Measurements from ENCODE around the gene SAE1.
A peak's percentile ranks its signal among the peaks of the same experiment; 100 is the strongest.

Gene SAE1

DNA sequence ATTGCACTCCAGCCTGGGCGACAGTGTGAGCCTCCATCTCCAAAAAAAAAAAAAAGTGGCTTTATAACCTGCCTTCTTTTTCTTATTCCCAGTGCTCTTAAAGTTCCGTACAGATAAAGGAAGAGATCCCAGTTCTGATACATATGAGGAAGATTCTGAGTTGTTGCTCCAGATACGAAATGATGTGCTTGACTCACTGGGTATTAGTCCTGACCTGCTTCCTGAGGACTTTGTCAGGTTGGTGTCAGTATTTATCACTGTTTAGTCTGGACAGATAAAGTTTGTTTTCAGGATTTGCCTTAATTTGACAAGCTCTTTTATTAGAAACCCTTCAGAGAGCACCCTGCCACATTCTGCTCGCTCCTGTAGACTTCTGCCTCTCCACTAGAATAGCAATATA, 66.5 kb downstream of the SAE1 start:
- Histone ChIP-seq H3K27ac (ENCODE audit: insufficient read depth in 1 of 2, low read depth in 1 of 2, low read length in 2 of 2, poor library complexity in 1 of 2, severe bottlenecking in 2 of 2) (no peak overlapping the region), H3K36me3 (ENCODE audit: control insufficient read depth in 4 of 4, insufficient read depth in 4 of 4, low read length in 3 of 4) (peaks cover 8 to 45% (median 17%) of the 10 kb centered on the region in 4 experiments), H3K4me1 (ENCODE audit: control extremely low read depth in 1 of 4, control insufficient read depth in 4 of 4, insufficient read depth in 4 of 4, low read length in 3 of 4) (no peaks in the 10 kb centered on the region), H3K4me3 (ENCODE audit: control insufficient read depth in 1 of 7, extremely low read depth in 1 of 7, insufficient read depth in 4 of 7, low read depth in 2 of 7, low read length in 6 of 7) (no peak overlapping the region), H3K27me3 (replicated peaks in 2 of 5; ENCODE audit: control insufficient read depth in 4 of 5, insufficient read depth in 5 of 5, low read length in 4 of 5) (no peaks in the 10 kb centered on the region), H3K9me3 (ENCODE audit: control extremely low read depth in 1 of 5, control insufficient read depth in 4 of 5, insufficient read depth in 2 of 5, low read depth in 1 of 5, low read length in 4 of 5) (no peaks in the 10 kb centered on the region)
- WGBS (ENCODE audit: insufficient coverage) = 73% methylated on average over 2 of the region's 4 CpGs
- POLR2A ChIA-PET = interaction anchor here (0.6 kb wide), 1 partner anchor 48 kb away, joined by 5 read pairs; no protein-coding TSS in a partner anchor
- DNase-seq = no peak
- CTCF ChIA-PET = interaction anchor here (1.0 to 1.5 kb wide), 3 partner anchors 14 to 88 kb away, joined by 3 to 4 read pairs (median 3); no protein-coding TSS in a partner anchor

DNA sequence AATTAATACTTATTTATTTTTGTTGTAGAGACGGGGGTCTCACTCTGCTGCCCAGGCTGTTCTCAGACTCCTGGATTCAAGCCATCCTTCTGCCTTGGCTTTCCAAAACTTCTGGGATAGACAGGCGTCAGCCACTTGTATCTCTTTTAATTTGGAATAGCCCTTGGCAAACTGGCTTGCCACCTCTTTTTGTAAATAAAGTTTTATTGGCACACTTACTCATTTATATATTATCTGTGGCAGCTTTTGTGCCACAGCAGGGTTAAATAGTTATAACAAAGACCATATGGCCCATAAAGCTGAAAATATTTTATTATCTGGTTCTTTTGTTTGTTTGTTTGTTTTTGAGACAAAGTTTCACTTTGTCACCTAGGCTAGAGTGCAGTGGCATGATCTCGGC, 69.9 kb downstream of the SAE1 start:
- H3K27ac ChIP-seq (ENCODE audit: insufficient read depth in 1 of 2, low read depth in 1 of 2, low read length in 2 of 2, poor library complexity in 1 of 2, severe bottlenecking in 2 of 2) = no peak overlapping the region
- no CpG with 5 or more reads among the region's 3 CpGs for WGBS (ENCODE audit: insufficient coverage)
- DNase-seq = no peak
- POLR2A ChIA-PET = no interaction called here
- H3K4me1 ChIP-seq (ENCODE audit: control extremely low read depth in 1 of 4, control insufficient read depth in 4 of 4, insufficient read depth in 4 of 4, low read length in 3 of 4) = no peaks in the 10 kb centered on the region
- no peak overlapping the region for H3K4me3 ChIP-seq (ENCODE audit: control insufficient read depth in 1 of 7, extremely low read depth in 1 of 7, insufficient read depth in 4 of 7, low read depth in 2 of 7, low read length in 6 of 7)
- peaks cover 8 to 65% (median 26%) of the 10 kb centered on the region in 4 experiments for H3K36me3 ChIP-seq (ENCODE audit: control insufficient read depth in 4 of 4, insufficient read depth in 4 of 4, low read length in 3 of 4)
- CTCF ChIA-PET = interaction anchor here (0.6 to 4.9 kb wide), 3 partner anchors 11 to 44 kb away, joined by 5 to 31 read pairs (median 6); no protein-coding TSS in a partner anchor
- H3K9me3 ChIP-seq (ENCODE audit: control extremely low read depth in 1 of 5, control insufficient read depth in 4 of 5, insufficient read depth in 2 of 5, low read depth in 1 of 5, low read length in 4 of 5) = no peaks in the 10 kb centered on the region
- no peaks in the 10 kb centered on the region for H3K27me3 ChIP-seq (replicated peaks in 2 of 5; ENCODE audit: control insufficient read depth in 4 of 5, insufficient read depth in 5 of 5, low read length in 4 of 5)

DNA sequence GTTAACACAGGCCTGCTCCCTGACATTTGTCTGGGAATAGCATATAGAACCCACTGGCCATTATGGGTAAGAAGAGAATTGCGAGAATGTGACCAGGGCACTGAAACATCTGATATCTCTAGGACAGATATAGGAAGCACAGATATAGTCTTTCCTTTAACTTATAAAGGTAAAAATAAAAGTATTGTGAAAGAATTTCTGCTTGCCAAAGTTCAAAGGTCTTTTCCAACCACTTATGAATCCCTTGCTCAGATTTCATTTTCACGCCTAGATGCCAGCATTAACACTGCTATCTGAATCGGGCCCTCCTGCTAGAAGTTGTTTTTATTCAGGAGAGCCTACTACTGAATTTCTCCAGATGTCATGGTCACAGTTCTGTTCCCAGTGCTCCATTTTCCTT, 72.6 kb downstream of the SAE1 start:
- ChIA-PET CTCF (no interaction called here), POLR2A (no interaction called here)
- Histone ChIP-seq H3K36me3 (ENCODE audit: control insufficient read depth in 4 of 4, insufficient read depth in 4 of 4, low read length in 3 of 4) (peaks cover 6 to 79% (median 40%) of the 10 kb centered on the region in 4 experiments), H3K9me3 (ENCODE audit: control extremely low read depth in 1 of 5, control insufficient read depth in 4 of 5, insufficient read depth in 2 of 5, low read depth in 1 of 5, low read length in 4 of 5) (no peaks in the 10 kb centered on the region), H3K4me1 (ENCODE audit: control extremely low read depth in 1 of 4, control insufficient read depth in 4 of 4, insufficient read depth in 4 of 4, low read length in 3 of 4) (peaks cover 0 to 2% (median 0%) of the 10 kb centered on the region in 4 experiments), H3K4me3 (ENCODE audit: control insufficient read depth in 1 of 7, extremely low read depth in 1 of 7, insufficient read depth in 4 of 7, low read depth in 2 of 7, low read length in 6 of 7) (no peak overlapping the region), H3K27ac (ENCODE audit: insufficient read depth in 1 of 2, low read depth in 1 of 2, low read length in 2 of 2, poor library complexity in 1 of 2, severe bottlenecking in 2 of 2) (no peak overlapping the region), H3K27me3 (replicated peaks in 2 of 5; ENCODE audit: control insufficient read depth in 4 of 5, insufficient read depth in 5 of 5, low read length in 4 of 5) (no peaks in the 10 kb centered on the region)
- no peak for DNase-seq
- WGBS (ENCODE audit: insufficient coverage) = 92% methylated on average over 2 of the region's 3 CpGs

DNA sequence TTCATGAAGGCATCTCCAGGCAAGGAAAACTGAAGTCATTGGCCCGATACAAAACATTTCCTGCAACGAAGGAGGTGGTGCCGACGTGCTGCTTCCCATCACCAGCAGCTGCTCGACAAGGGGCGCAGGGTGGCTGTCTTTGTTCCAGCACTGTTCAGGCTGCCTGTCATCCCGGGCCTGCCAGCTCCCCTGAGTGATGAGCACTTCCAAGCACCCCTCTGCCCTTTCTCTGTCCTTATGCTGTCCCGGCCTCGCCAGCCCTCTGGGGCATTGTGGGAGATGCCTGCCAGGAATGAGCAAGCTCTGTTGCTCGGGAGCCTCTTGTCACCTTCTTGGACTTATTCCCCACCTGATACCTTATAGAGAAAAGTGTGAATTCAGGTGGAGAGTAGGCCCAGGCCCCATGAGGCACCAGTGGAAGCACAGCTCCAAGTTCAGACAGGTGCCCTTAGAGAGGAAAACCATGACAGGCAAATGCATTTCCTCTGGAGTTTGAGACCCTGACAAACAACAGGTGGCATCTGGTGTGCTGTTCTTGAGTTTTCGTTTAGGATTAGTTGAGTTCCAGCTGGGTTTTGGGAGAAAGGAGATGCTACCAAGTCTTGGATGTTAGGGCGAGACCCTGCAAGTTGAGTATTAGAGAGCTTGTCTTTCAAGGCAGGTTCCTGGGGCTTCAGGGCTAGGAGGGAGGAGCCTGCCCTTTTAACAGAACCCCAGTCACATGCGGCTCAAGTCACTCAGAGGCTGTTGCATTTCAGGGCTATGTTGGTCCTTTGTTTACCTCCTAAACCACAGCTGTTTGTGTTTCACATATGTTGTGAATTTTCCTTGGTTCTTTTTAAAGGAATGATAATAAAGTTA, 78.9 kb downstream of the SAE1 start:
- no peaks in the 10 kb centered on the region for H3K27me3 ChIP-seq (replicated peaks in 2 of 5; ENCODE audit: control insufficient read depth in 4 of 5, insufficient read depth in 5 of 5, low read length in 4 of 5)
- ChIA-PET POLR2A (interaction anchor here (2.8 to 3.9 kb wide), 2 partner anchors 17 to 35 kb away, joined by 19 to 28 read pairs; no protein-coding TSS in a partner anchor), CTCF (interaction anchor here (0.9 to 9.4 kb wide), 15 partner anchors 9 to 129 kb away, joined by 3 to 166 read pairs (median 5); no protein-coding TSS in a partner anchor)
- no peaks in the 10 kb centered on the region for H3K9me3 ChIP-seq (ENCODE audit: control extremely low read depth in 1 of 5, control insufficient read depth in 4 of 5, insufficient read depth in 2 of 5, low read depth in 1 of 5, low read length in 4 of 5)
- peaks cover 8 to 61% (median 36%) of the 10 kb centered on the region in 4 experiments for H3K36me3 ChIP-seq (ENCODE audit: control insufficient read depth in 4 of 4, insufficient read depth in 4 of 4, low read length in 3 of 4)
- 88% methylated on average over 10 of the region's 13 CpGs for WGBS (ENCODE audit: insufficient coverage)
- H3K4me3 ChIP-seq (ENCODE audit: control insufficient read depth in 1 of 7, extremely low read depth in 1 of 7, insufficient read depth in 4 of 7, low read depth in 2 of 7, low read length in 6 of 7) = no peak overlapping the region
- no peak overlapping the region for H3K27ac ChIP-seq (ENCODE audit: insufficient read depth in 1 of 2, low read depth in 1 of 2, low read length in 2 of 2, poor library complexity in 1 of 2, severe bottlenecking in 2 of 2)
- no peak for DNase-seq
- peaks cover 2 to 13% (median 11%) of the 10 kb centered on the region in 4 experiments for H3K4me1 ChIP-seq (ENCODE audit: control extremely low read depth in 1 of 4, control insufficient read depth in 4 of 4, insufficient read depth in 4 of 4, low read length in 3 of 4)

DNA sequence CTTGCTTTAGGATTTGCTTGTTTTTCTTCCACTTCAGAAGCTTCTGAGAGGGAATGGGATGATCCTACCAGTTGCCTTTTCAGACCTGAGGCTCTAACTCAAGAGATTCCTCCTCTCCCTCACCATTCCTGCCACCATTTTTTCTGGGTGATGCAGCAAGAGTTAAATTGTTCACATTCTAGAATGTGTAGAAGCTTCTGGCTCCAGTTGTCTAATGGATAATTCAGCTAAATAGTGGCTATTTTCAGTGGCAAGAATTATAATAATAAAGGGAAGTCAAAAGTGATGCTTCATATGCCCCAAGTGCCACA, 79.5 kb downstream of the SAE1 start:
- Histone ChIP-seq H3K36me3 (ENCODE audit: control insufficient read depth in 4 of 4, insufficient read depth in 4 of 4, low read length in 3 of 4) (peaks cover 8 to 55% (median 33%) of the 10 kb centered on the region in 4 experiments), H3K9me3 (ENCODE audit: control extremely low read depth in 1 of 5, control insufficient read depth in 4 of 5, insufficient read depth in 2 of 5, low read depth in 1 of 5, low read length in 4 of 5) (no peaks in the 10 kb centered on the region)
- POLR2A ChIA-PET = interaction anchor here (2.8 to 3.9 kb wide), 2 partner anchors 16 to 34 kb away, joined by 19 to 28 read pairs; no protein-coding TSS in a partner anchor

DNA sequence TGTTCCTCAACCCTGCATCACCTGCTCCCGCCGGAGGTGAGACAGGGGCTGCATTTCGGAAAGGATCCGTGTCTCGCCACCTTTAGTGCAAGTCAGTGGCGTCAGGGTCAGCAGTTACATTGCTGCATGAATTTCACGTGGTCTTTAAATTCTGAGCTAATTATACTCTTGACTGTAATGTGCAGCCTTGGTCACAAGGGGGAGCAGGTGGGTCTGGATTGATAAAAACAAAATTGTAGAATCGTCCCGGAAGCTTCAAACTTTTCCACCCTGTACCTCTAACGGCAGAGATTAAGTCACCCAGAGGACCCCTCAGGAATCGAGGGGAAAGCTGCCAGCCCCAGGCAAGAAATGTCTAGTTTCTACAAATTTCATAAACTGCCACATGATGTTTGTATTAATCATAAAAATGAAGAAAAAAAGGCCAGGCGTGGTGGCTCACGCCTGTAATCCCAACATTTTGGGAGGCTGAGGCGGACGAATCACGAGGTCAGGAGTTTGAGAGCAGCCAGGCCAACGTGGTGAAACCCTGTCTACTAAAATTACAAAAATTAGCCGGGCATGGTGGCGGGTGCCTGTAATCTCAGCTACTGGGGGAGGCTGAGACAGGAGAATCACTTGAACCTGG, 80.2 kb downstream of the SAE1 start:
- no peak overlapping the region for H3K4me3 ChIP-seq (ENCODE audit: control insufficient read depth in 1 of 7, extremely low read depth in 1 of 7, insufficient read depth in 4 of 7, low read depth in 2 of 7, low read length in 6 of 7)

More for the DNA sequence above, 79.5 kb downstream of the SAE1 start:
- no peak overlapping the region for H3K27ac ChIP-seq (ENCODE audit: insufficient read depth in 1 of 2, low read depth in 1 of 2, low read length in 2 of 2, poor library complexity in 1 of 2, severe bottlenecking in 2 of 2)
- no peaks in the 10 kb centered on the region for H3K27me3 ChIP-seq (replicated peaks in 2 of 5; ENCODE audit: control insufficient read depth in 4 of 5, insufficient read depth in 5 of 5, low read length in 4 of 5)
- H3K4me1 ChIP-seq (ENCODE audit: control extremely low read depth in 1 of 4, control insufficient read depth in 4 of 4, insufficient read depth in 4 of 4, low read length in 3 of 4) = peaks cover 2 to 13% (median 11%) of the 10 kb centered on the region in 4 experiments
- CTCF ChIA-PET = interaction anchor here (0.8 to 9.4 kb wide), 19 partner anchors 10 to 129 kb away, joined by 3 to 166 read pairs (median 5); partner anchors contain the start of genes CCDC9 and INAFM1
- DNase-seq = no peak
- H3K4me3 ChIP-seq (ENCODE audit: control insufficient read depth in 1 of 7, extremely low read depth in 1 of 7, insufficient read depth in 4 of 7, low read depth in 2 of 7, low read length in 6 of 7) = no peak overlapping the region

More for the DNA sequence above, 80.2 kb downstream of the SAE1 start:
- H3K4me1 ChIP-seq (ENCODE audit: control extremely low read depth in 1 of 4, control insufficient read depth in 4 of 4, insufficient read depth in 4 of 4, low read length in 3 of 4) = peaks cover 2 to 13% (median 11%) of the 10 kb centered on the region in 4 experiments
- no peaks in the 10 kb centered on the region for H3K27me3 ChIP-seq (replicated peaks in 2 of 5; ENCODE audit: control insufficient read depth in 4 of 5, insufficient read depth in 5 of 5, low read length in 4 of 5)
- H3K36me3 ChIP-seq (ENCODE audit: control insufficient read depth in 4 of 4, insufficient read depth in 4 of 4, low read length in 3 of 4) = peaks cover 8 to 49% (median 27%) of the 10 kb centered on the region in 4 experiments
- 33% methylated on average over 14 of the region's 19 CpGs for WGBS (ENCODE audit: insufficient coverage)
- ChIA-PET POLR2A (interaction anchor here (2.8 to 3.9 kb wide), 2 partner anchors 15 to 33 kb away, joined by 19 to 28 read pairs; no protein-coding TSS in a partner anchor), CTCF (interaction anchor here (0.8 to 9.4 kb wide), 23 partner anchors 11 to 130 kb away, joined by 3 to 166 read pairs (median 5); partner anchors contain the start of genes CCDC9 and INAFM1)
- peak; percentile 80 to 88 (median 81) for DNase-seq
- no peaks in the 10 kb centered on the region for H3K9me3 ChIP-seq (ENCODE audit: control extremely low read depth in 1 of 5, control insufficient read depth in 4 of 5, insufficient read depth in 2 of 5, low read depth in 1 of 5, low read length in 4 of 5)
- H3K27ac ChIP-seq (ENCODE audit: insufficient read depth in 1 of 2, low read depth in 1 of 2, low read length in 2 of 2, poor library complexity in 1 of 2, severe bottlenecking in 2 of 2) = peak overlapping the region; percentile 54 to 82
